Heart left ventricle (tissue), 16 donors: ENCODE measurements around the gene CBLL1. TPM values are rescaled to one million over a fixed set of nuclear protein-coding genes. Genes with fewer than 3 reads are reported as not detected.

Experiments used
- ATAC-seq, 4 donors: fragments of 200-7000 bp; cut with Tn5 transposase; one replicate each; pipeline ENCODE4 v1.9.1; 2020 to 2022; ENCODE audit warnings: moderate library complexity in 4 of 4, mild to moderate bottlenecking in 3 of 4, moderate number of reproducible peaks in 1 of 4
- DNase-seq, 5 donors: peaks; one replicate each; pipeline ENCODE4 v3.0.0-alpha.2; 2020
- H3K27ac ChIP-seq, 12 donors: fragments of 200-600 bp; sonication (generic) in 4 of 12; one replicate each; pipeline versions ENCODE4 v1.5.0 to v1.8.0; 2016 to 2022; ENCODE audit warnings: mild to moderate bottlenecking in 2 of 12
- H3K27me3 ChIP-seq, 9 donors: fragments of 200-600 bp; sonication (generic) in 2 of 9; one replicate each; pipeline versions ENCODE4 v1.5.1 to v1.8.0; 2016 to 2022; ENCODE audit warnings: mild to moderate bottlenecking in 3 of 9
- H3K36me3 ChIP-seq, 9 donors: fragments of 200-600 bp; sonication (generic) in 2 of 9; one replicate each; pipeline versions ENCODE4 v1.5.0 to v1.8.0; 2018 to 2022; ENCODE audit warnings: mild to moderate bottlenecking in 2 of 9
- H3K4me1 ChIP-seq, 12 donors: fragments of 200-600 bp; sonication (generic) in 4 of 12; one replicate each; pipeline versions ENCODE4 v1.5.0 to v1.8.0; 2016 to 2022; ENCODE audit warnings: mild to moderate bottlenecking in 3 of 12
- H3K4me3 ChIP-seq, 12 donors: fragments of 200-600 bp; sonication (generic) in 4 of 12; one replicate each; pipeline versions ENCODE4 v1.5.0 to v1.8.0; 2017 to 2022; ENCODE audit warnings: mild to moderate bottlenecking in 9 of 12, moderate library complexity in 4 of 12
- H3K9me3 ChIP-seq, 12 donors: fragments of 200-600 bp; sonication (generic) in 4 of 12; one replicate each; pipeline versions ENCODE4 v1.5.0 to v1.8.0; 2016 to 2022; ENCODE audit warnings: mild to moderate bottlenecking in 1 of 12
- CTCF ChIP-seq, 12 donors: fragments of 200-600 bp; sonication (generic) in 4 of 12; IDR thresholded peaks; one replicate each; pipeline versions ENCODE4 v1.5.0 to v1.8.0; 2018 to 2022; ENCODE audit warnings: antibody characterized with exemption in 12 of 12, mild to moderate bottlenecking in 5 of 12
- POLR2A ChIP-seq, 2 donors: fragments of 450-650 bp; IDR thresholded peaks; one replicate each; pipeline ENCODE4 v1.6.1; 2017; ENCODE audit warnings: antibody characterized with exemption in 2 of 2, mild to moderate bottlenecking in 2 of 2, moderate library complexity in 2 of 2
- WGBS, 4 donors: extraction: QIAGEN DNeasy Blood & Tissue Kit in 2 of 4; methylation state at CpG; one replicate each; pipeline versions ENCODE4 v1.1.5 to v1.1.7; 2013 to 2018; 5-methylcytosine and 5-hydroxymethylcytosine counted together
- intact Hi-C, 10 donors: fragments of 100-400 bp; cut with DNase I; formaldehyde crosslinking; loops; one replicate each; pipeline versions ENCODE4 v1.11.1 to v1.14.2; 2022
- polyA plus RNA-seq, 2 donors: library from polyadenylated mRNA; stranded (reverse); fragments of 200-250 nt; gene quantifications; one replicate each; pipeline ENCODE4 v1.2.3, GENCODE V29; 2013
- total RNA-seq, 9 donors: library from RNA; depleted of rRNA in 2 of 9; stranded (reverse); fragments of >200 nt in 2 of 9; fragmentation: NEBNext Ultra II Directional in 3 of 9; extraction: Animal tissue kit (Norgen Biotek cat#: 25700) in 3 of 9; gene quantifications; one replicate each; pipeline versions ENCODE4 v1.1.0 to v1.2.4, GENCODE V29; 2016 to 2023
- donor health status: ischemic (EF 13 %, LVEDD 7.1; RV severe dilation, severe dysfunction).
- donor health status: healthy with polysubstance abuse.
- donor health status: DM: no; HTN: yes; CAD: no.
- donor health status: DM: no; HTN: no; CAD: no.
- donor health status: ischemic (EF 25% LVEDD 6.9; RV normal size, moderate dysfunction).
- donor health status: ischemic (EF 25% LVEDD 5.7; RV mildly dilated, moderate dysfunction).
- donor health status: healthy.
- donor health status: DM: yes; HTN: yes; CAD: no.
- donor health status: ischemic (EF 35%, LVEDD 5.7; RV mildly dilated, moderate dysfunction).
- donor health status: nonischemic (EF 11% LVEDD 7.7; RV severe dilation, severe dysfunction).
- donor health status: DM: yes; HTN: yes; CAD: no.
- donor health status: PGD.
- donor health status: ischemic (EF 29% LVEDD 5.4; RV normal size, mild dysfunction).
- donor health status: nonischemic (EF 23%, LVEDD 6.1; RV moderate dilation, normal function).

Gene CBLL1
- total and polyA plus RNA-seq, 11 donors, result 5.0 to 39.8 (median 23.0) TPM

- H3K4me3 ChIP-seq, result no peak overlapping the region
- peak overlapping the region in 1 of 12 donors; percentile 71 for H3K27ac ChIP-seq
- no peaks in the 10 kb centered on the region for H3K4me1 ChIP-seq
- DNase-seq, result no peak
- H3K27me3 ChIP-seq, result peaks cover 0 to 9% (median 0%) of the 10 kb centered on the region in 9 donors
- intact Hi-C loops, result no loop called here
- H3K9me3 ChIP-seq, result no peaks in the 10 kb centered on the region
- H3K36me3 ChIP-seq, result no peaks in the 10 kb centered on the region
- ATAC-seq, result no peak
- TF ChIP-seq POLR2A (IDR thresholded peaks at IDR 0.05) (no peak), CTCF (IDR thresholded peaks at IDR 0.05) (no peak)
- 88 to 94% (median 91%) methylated on average over 1 of the region's 1 CpG for WGBS, 4 donors
These were observed 44.3 kb downstream of the CBLL1 start for GRCh38 chr7:107788216-107788615.

- intact Hi-C loops, result no loop called here
- ATAC-seq (no peak), DNase-seq (no peak)
- Histone ChIP-seq H3K27me3 (peaks cover 0 to 9% (median 0%) of the 10 kb centered on the region in 9 donors), H3K27ac (peak overlapping the region in 1 of 12 donors; percentile 71), H3K9me3 (no peaks in the 10 kb centered on the region), H3K36me3 (no peaks in the 10 kb centered on the region), H3K4me1 (no peaks in the 10 kb centered on the region), H3K4me3 (no peak overlapping the region)
- 71 to 77% (median 75%) methylated on average over 3 of the region's 3 CpGs for WGBS, 4 donors
- TF ChIP-seq POLR2A (IDR thresholded peaks at IDR 0.05), result no peak
- no peak for TF ChIP-seq CTCF (IDR thresholded peaks at IDR 0.05)
These were observed 44.7 kb downstream of the CBLL1 start for GRCh38 chr7:107788662-107789061.

GRCh38 chr7:107789647-107790046, 45.7 kb downstream of the CBLL1 start:
- DNase-seq (no peak), ATAC-seq (no peak)
- no peaks in the 10 kb centered on the region for H3K4me1 ChIP-seq
- H3K4me3 ChIP-seq, result no peak overlapping the region
- H3K27ac ChIP-seq, result no peak overlapping the region
- intact Hi-C loops, result no loop called here
- H3K27me3 ChIP-seq, result peaks cover 0 to 5% (median 0%) of the 10 kb centered on the region in 9 donors
- 90 to 92% (median 91%) methylated on average over 6 of the region's 6 CpGs for WGBS, 4 donors
- no peaks in the 10 kb centered on the region for H3K9me3 ChIP-seq
- no peaks in the 10 kb centered on the region for H3K36me3 ChIP-seq
- TF ChIP-seq CTCF (IDR thresholded peaks at IDR 0.05) (no peak), POLR2A (IDR thresholded peaks at IDR 0.05) (no peak)

- ATAC-seq (no peak), DNase-seq (no peak)
- H3K9me3 ChIP-seq, result no peaks in the 10 kb centered on the region
- no peaks in the 10 kb centered on the region for H3K36me3 ChIP-seq
- H3K27ac ChIP-seq, result no peak overlapping the region
- H3K4me1 ChIP-seq, result no peaks in the 10 kb centered on the region
- no peak overlapping the region for H3K4me3 ChIP-seq
- intact Hi-C loops, result no loop called here
- 76 to 91% (median 87%) methylated on average over 6 of the region's 6 CpGs for WGBS, 4 donors
- no peak for TF ChIP-seq CTCF (IDR thresholded peaks at IDR 0.05)
- no peak for TF ChIP-seq POLR2A (IDR thresholded peaks at IDR 0.05)
- peaks cover 0 to 5% (median 0%) of the 10 kb centered on the region in 9 donors for H3K27me3 ChIP-seq
These were observed 48.4 kb downstream of the CBLL1 start for GRCh38 chr7:107792364-107792763.
